Cortex of kidney (tissue), 1 donor: ENCODE data around the gene ASB2.

Experiments
- DNase-seq: peaks from one replicate; lab custom pipeline; 2025; lab: John Stamatoyannopoulos, UW

ASB2 gene

GRCh38 chr14:93929048-93929535 is 47.3 kb downstream of the ASB2 start:
- DNase-seq = no peak

GRCh38 chr14:93928184-93929047 is 48.0 kb downstream of the ASB2 start:
- DNase-seq = no peak

GRCh38 chr14:93927800-93928145 is 48.6 kb downstream of the ASB2 start:
- no peak for DNase-seq

GRCh38 chr14:93926873-93927799 is 49.2 kb downstream of the ASB2 start, which contains the start of gene FAM181A:
Gene FAM181A (plus strand): TSS chr14:93927344. CDS start chr14:93928286, 942 bp downstream.
- DNase-seq = no peak

GRCh38 chr14:93926245-93926872 is 50.0 kb downstream of the ASB2 start:
- DNase-seq = no peak

GRCh38 chr14:93925374-93925895 is 50.9 kb downstream of the ASB2 start:
- DNase-seq = no peak

GRCh38 chr14:93924592-93925355 is 51.6 kb downstream of the ASB2 start:
- no peak for DNase-seq

GRCh38 chr14:93923626-93924025 is 52.7 kb downstream of the ASB2 start:
- no peak for DNase-seq

GRCh38 chr14:93921001-93921806 is 55.2 kb downstream of the ASB2 start:
- DNase-seq = no peak

- no peak for DNase-seq
These were observed 59.2 kb downstream of the ASB2 start for GRCh38 chr14:93917141-93917540.

GRCh38 chr14:93916498-93916897 is 59.9 kb downstream of the ASB2 start:
- DNase-seq = no peak

GRCh38 chr14:93915800-93916199 is 60.6 kb downstream of the ASB2 start:
- DNase-seq = no peak

GRCh38 chr14:93915070-93915705 is 61.2 kb downstream of the ASB2 start:
- DNase-seq = no peak

GRCh38 chr14:93914278-93914677 is 62.1 kb downstream of the ASB2 start:
- DNase-seq = no peak

GRCh38 chr14:93912782-93913181 is 63.6 kb downstream of the ASB2 start:
- DNase-seq = no peak

- no peak for DNase-seq
These were observed 64.3 kb downstream of the ASB2 start for GRCh38 chr14:93911975-93912615.

GRCh38 chr14:93909429-93910128 is 66.8 kb downstream of the ASB2 start:
- no peak for DNase-seq
